Heart left ventricle (tissue), 16 donors: ENCODE data around the gene KCNK17. TPM values are rescaled to one million over a fixed set of nuclear protein-coding genes. Genes with fewer than 3 reads are reported as not detected.

Source experiments
- ATAC-seq, 4 donors: fragments of 200-7000 bp; cut with Tn5 transposase; one replicate each; pipeline ENCODE4 v1.9.1; 2020 to 2022; ENCODE audit warnings: moderate library complexity in 4 of 4, mild to moderate bottlenecking in 3 of 4, moderate number of reproducible peaks in 1 of 4
- DNase-seq, 5 donors: peaks; one replicate each; pipeline ENCODE4 v3.0.0-alpha.2; 2020
- H3K27ac ChIP-seq, 12 donors: fragments of 200-600 bp; sonication (generic) in 4 of 12; one replicate each; pipeline versions ENCODE4 v1.5.0 to v1.8.0; 2016 to 2022; ENCODE audit warnings: mild to moderate bottlenecking in 2 of 12
- H3K27me3 ChIP-seq, 9 donors: fragments of 200-600 bp; sonication (generic) in 2 of 9; one replicate each; pipeline versions ENCODE4 v1.5.1 to v1.8.0; 2016 to 2022; ENCODE audit warnings: mild to moderate bottlenecking in 3 of 9
- H3K36me3 ChIP-seq, 9 donors: fragments of 200-600 bp; sonication (generic) in 2 of 9; one replicate each; pipeline versions ENCODE4 v1.5.0 to v1.8.0; 2018 to 2022; ENCODE audit warnings: mild to moderate bottlenecking in 2 of 9
- H3K4me1 ChIP-seq, 12 donors: fragments of 200-600 bp; sonication (generic) in 4 of 12; one replicate each; pipeline versions ENCODE4 v1.5.0 to v1.8.0; 2016 to 2022; ENCODE audit warnings: mild to moderate bottlenecking in 3 of 12
- H3K4me3 ChIP-seq, 12 donors: fragments of 200-600 bp; sonication (generic) in 4 of 12; one replicate each; pipeline versions ENCODE4 v1.5.0 to v1.8.0; 2017 to 2022; ENCODE audit warnings: mild to moderate bottlenecking in 9 of 12, moderate library complexity in 4 of 12
- H3K9me3 ChIP-seq, 12 donors: fragments of 200-600 bp; sonication (generic) in 4 of 12; one replicate each; pipeline versions ENCODE4 v1.5.0 to v1.8.0; 2016 to 2022; ENCODE audit warnings: mild to moderate bottlenecking in 1 of 12
- POLR2A ChIP-seq, 2 donors: fragments of 450-650 bp; IDR thresholded peaks; one replicate each; pipeline ENCODE4 v1.6.1; 2017; ENCODE audit warnings: antibody characterized with exemption in 2 of 2, mild to moderate bottlenecking in 2 of 2, moderate library complexity in 2 of 2
- WGBS, 4 donors: extraction: QIAGEN DNeasy Blood & Tissue Kit in 2 of 4; methylation state at CpG; one replicate each; pipeline versions ENCODE4 v1.1.5 to v1.1.7; 2013 to 2018; 5-methylcytosine and 5-hydroxymethylcytosine counted together
- intact Hi-C, 10 donors: fragments of 100-400 bp; cut with DNase I; formaldehyde crosslinking; loops; one replicate each; pipeline versions ENCODE4 v1.11.1 to v1.14.2; 2022
- polyA plus RNA-seq, 2 donors: library from polyadenylated mRNA; stranded (reverse); fragments of 200-250 nt; gene quantifications; one replicate each; pipeline ENCODE4 v1.2.3, GENCODE V29; 2013
- total RNA-seq, 9 donors: library from RNA; depleted of rRNA in 2 of 9; stranded (reverse); fragments of >200 nt in 2 of 9; fragmentation: NEBNext Ultra II Directional in 3 of 9; extraction: Animal tissue kit (Norgen Biotek cat#: 25700) in 3 of 9; gene quantifications; one replicate each; pipeline versions ENCODE4 v1.1.0 to v1.2.4, GENCODE V29; 2016 to 2023
- TF ChIP-seq, protein P1 (sequence below), 12 donors: fragments of 200-600 bp; sonication (generic) in 4 of 12; IDR thresholded peaks; one replicate each; pipeline versions ENCODE4 v1.5.0 to v1.8.0; 2018 to 2022; ENCODE audit warnings: antibody characterized with exemption in 12 of 12, mild to moderate bottlenecking in 5 of 12
- donor health status: ischemic (EF 13 %, LVEDD 7.1; RV severe dilation, severe dysfunction).
- donor health status: healthy with polysubstance abuse.
- donor health status: DM: no; HTN: yes; CAD: no.
- donor health status: DM: no; HTN: no; CAD: no.
- donor health status: ischemic (EF 25% LVEDD 6.9; RV normal size, moderate dysfunction).
- donor health status: ischemic (EF 25% LVEDD 5.7; RV mildly dilated, moderate dysfunction).
- donor health status: healthy.
- donor health status: DM: yes; HTN: yes; CAD: no.
- donor health status: ischemic (EF 35%, LVEDD 5.7; RV mildly dilated, moderate dysfunction).
- donor health status: nonischemic (EF 11% LVEDD 7.7; RV severe dilation, severe dysfunction).
- donor health status: DM: yes; HTN: yes; CAD: no.
- donor health status: PGD.
- donor health status: ischemic (EF 29% LVEDD 5.4; RV normal size, mild dysfunction).
- donor health status: nonischemic (EF 23%, LVEDD 6.1; RV moderate dilation, normal function).

Gene KCNK17
- total and polyA plus RNA-seq, 11 donors, result 0.06 to 0.36 (median 0.22) TPM; not detected in 5

DNA sequence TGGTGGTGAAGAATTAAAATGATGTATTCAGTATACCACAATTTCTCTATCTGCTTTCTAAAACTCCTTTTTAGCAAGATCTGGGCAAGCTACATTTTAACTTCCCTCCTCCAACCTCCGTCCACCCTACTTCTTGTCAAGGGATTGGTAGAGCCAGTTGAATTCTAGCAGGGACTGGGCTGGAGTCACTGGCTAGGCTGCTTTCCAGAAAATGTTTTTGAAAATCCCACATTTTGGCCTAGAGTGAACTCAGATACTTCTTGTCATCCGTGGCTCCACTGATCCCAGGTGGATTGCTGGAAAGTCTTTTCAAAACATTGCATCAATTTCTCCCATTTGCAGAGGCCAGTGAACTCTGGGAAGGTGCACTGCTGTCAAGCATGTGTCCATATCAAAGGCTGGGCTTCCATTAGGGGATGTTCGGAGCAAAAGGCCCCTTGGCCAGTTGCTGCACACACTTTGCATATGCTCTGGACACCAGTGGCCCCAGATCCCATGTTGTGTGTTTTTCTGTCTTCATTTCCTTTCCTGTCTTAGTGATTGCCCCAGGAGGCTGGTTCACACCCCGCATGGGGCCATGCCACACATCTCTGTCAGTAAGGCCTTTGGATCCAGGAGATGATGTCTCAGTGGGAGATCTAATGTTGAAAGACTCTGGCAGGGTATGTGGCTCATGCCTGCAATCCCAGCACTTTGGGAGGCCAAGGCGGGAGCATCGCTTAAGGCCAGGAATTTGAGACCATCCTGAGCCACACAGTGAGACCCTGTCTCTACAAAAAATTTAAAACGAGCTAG is 19.6 kb upstream of the KCNK17 start:
- WGBS, 4 donors, result 66 to 77% (median 73%) methylated on average over 7 of the region's 7 CpGs
- no peak for ATAC-seq

GRCh38 chr6:39330476-39330875 is 16.3 kb upstream of the KCNK17 start:
- Histone ChIP-seq H3K27ac (no peak overlapping the region), H3K36me3 (no peaks in the 10 kb centered on the region), H3K9me3 (no peaks in the 10 kb centered on the region), H3K4me3 (no peak overlapping the region), H3K4me1 (peaks cover 0 to under 1% (median 0%) of the 10 kb centered on the region in 12 donors), H3K27me3 (peaks cover 0 to 18% (median 0%) of the 10 kb centered on the region in 9 donors)
- ATAC-seq (peak in 3 of 4 donors; percentile 26 to 46 (median 43)), DNase-seq (peak in 3 of 5 donors; percentile 32 to 57 (median 54))
- intact Hi-C loops, result no loop called here
- WGBS, 4 donors, result 57 to 76% (median 62%) methylated on average over 3 of the region's 3 CpGs
- no peak for TF ChIP-seq POLR2A (IDR thresholded peaks at IDR 0.05)
- TF ChIP-seq, protein P1, sequence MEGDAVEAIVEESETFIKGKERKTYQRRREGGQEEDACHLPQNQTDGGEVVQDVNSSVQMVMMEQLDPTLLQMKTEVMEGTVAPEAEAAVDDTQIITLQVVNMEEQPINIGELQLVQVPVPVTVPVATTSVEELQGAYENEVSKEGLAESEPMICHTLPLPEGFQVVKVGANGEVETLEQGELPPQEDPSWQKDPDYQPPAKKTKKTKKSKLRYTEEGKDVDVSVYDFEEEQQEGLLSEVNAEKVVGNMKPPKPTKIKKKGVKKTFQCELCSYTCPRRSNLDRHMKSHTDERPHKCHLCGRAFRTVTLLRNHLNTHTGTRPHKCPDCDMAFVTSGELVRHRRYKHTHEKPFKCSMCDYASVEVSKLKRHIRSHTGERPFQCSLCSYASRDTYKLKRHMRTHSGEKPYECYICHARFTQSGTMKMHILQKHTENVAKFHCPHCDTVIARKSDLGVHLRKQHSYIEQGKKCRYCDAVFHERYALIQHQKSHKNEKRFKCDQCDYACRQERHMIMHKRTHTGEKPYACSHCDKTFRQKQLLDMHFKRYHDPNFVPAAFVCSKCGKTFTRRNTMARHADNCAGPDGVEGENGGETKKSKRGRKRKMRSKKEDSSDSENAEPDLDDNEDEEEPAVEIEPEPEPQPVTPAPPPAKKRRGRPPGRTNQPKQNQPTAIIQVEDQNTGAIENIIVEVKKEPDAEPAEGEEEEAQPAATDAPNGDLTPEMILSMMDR (IDR thresholded peaks at IDR 0.05), result no peak

More for the DNA sequence above, 19.6 kb upstream of the KCNK17 start:
- Histone ChIP-seq H3K27me3 (peaks cover 0 to 5% (median 0%) of the 10 kb centered on the region in 9 donors), H3K36me3 (no peaks in the 10 kb centered on the region), H3K4me3 (no peak overlapping the region), H3K27ac (no peak overlapping the region), H3K4me1 (peaks cover 0 to 13% (median 0%) of the 10 kb centered on the region in 12 donors), H3K9me3 (no peaks in the 10 kb centered on the region)
- intact Hi-C loops, result no loop called here
- peak in 1 of 5 donors; percentile 8 for DNase-seq
- TF ChIP-seq, protein P1 (IDR thresholded peaks at IDR 0.05), result no peak
- TF ChIP-seq POLR2A (IDR thresholded peaks at IDR 0.05), result no peak

GRCh38 chr6:39330057-39330456 is 15.8 kb upstream of the KCNK17 start:
- Histone ChIP-seq H3K4me3 (no peak overlapping the region), H3K4me1 (no peaks in the 10 kb centered on the region), H3K27ac (no peak overlapping the region), H3K36me3 (no peaks in the 10 kb centered on the region), H3K9me3 (no peaks in the 10 kb centered on the region), H3K27me3 (peaks cover 0 to 18% (median 0%) of the 10 kb centered on the region in 9 donors)
- TF ChIP-seq POLR2A (IDR thresholded peaks at IDR 0.05), result no peak
- TF ChIP-seq, protein P1 (IDR thresholded peaks at IDR 0.05), result no peak
- intact Hi-C loops, result no loop called here
- DNase-seq (peak in 1 of 5 donors; percentile 43), ATAC-seq (peak in 2 of 4 donors; percentile 60 to 66)
- 78 to 85% (median 79%) methylated on average over 3 of the region's 3 CpGs for WGBS, 4 donors

GRCh38 chr6:39328066-39328465 is 13.8 kb upstream of the KCNK17 start:
- 79 to 89% (median 88%) methylated on average over 2 to 12 of the region's 12 CpGs for WGBS, 4 donors
- peak in 1 of 5 donors; percentile 31 for DNase-seq
- Histone ChIP-seq H3K36me3 (no peaks in the 10 kb centered on the region), H3K4me1 (no peaks in the 10 kb centered on the region), H3K4me3 (no peak overlapping the region), H3K27me3 (peaks cover 0 to 18% (median 0%) of the 10 kb centered on the region in 9 donors), H3K9me3 (no peaks in the 10 kb centered on the region), H3K27ac (no peak overlapping the region)
- no peak for ATAC-seq
- intact Hi-C loops, result no loop called here
- no peak for TF ChIP-seq POLR2A (IDR thresholded peaks at IDR 0.05)
- TF ChIP-seq, protein P1 (IDR thresholded peaks at IDR 0.05), result no peak
